Measurements from ENCODE around the gene MICALL1. TPM values are rescaled to one million over a fixed set of nuclear protein-coding genes. Genes with fewer than 3 reads are reported as not detected.

Gene MICALL1
- total and polyA plus RNA-seq, 9 of the 15 experiments (the other 6 are each of a cell fraction or from before 2014, with no cell fraction given), result 0.32 to 21.5 (median 6.1) TPM

DNA sequence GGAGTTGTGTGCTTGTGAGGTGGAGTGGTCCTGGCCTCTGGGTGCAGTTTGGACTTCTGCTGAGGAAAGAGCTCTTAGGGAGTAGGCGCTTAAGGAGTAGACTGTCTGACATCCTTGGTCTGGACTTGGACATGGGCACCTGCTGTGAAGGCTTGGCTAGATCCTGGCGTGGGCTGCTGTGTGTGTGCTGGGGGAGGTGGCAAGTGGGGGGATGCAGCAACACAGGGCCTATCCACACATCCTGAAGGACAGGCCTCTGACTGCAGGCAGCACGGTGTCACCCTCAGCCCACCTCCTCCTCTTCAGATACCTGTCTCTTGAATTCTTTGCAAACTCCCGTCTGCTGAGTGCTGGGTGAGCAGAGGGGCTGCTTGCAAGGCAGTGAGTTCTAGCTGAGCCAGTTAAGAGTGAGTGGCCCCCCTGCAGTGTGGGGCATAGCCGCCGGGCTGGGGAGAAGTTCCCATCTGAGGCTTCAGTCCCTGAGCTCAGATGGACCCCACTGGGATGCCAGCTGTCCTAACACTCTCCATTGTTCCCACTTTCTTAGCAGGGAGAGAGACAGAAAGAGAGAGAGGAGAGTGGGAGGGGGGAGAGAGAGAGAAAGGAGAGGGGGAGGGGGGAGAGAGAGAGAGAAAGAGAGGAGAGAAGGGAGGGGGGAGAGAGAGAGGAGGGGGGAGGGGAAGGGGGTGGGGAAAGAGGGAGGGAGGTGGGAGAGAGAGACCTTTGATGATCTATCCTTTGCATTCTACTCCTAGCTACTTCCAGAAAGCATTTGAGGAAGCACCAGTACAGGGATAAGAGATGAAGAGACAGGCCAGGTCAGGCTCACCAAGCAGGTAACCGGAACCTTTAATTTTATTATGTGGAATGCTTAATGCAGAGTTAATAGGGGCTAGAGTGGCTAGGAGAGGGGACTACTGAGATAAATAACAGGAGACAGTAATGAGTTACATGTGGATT is 65.7 kb downstream of the MICALL1 start:
- H3K9me3 ChIP-seq (replicated peaks; ENCODE audit: control insufficient read depth, insufficient read depth, low read depth, low read length), result no peaks in the 10 kb centered on the region
- no peaks in the 10 kb centered on the region for H3K9me1 ChIP-seq (ENCODE audit: control insufficient read depth, insufficient read depth, low read length)
- peaks cover 0 to 7% of the 10 kb centered on the region in 2 experiments; a peak in 2 of 5 replicates for H3K4me1 ChIP-seq (replicated peaks in 1 of 2; ENCODE audit: control insufficient read depth in 2 of 2, insufficient read depth in 2 of 2, low read length in 2 of 2)
- H3K27me3 ChIP-seq (ENCODE audit: control insufficient read depth in 2 of 2, insufficient read depth in 2 of 2, low read length in 2 of 2), result no peaks in the 10 kb centered on the region
- no peak overlapping the region for H3K4me2 ChIP-seq (ENCODE audit: insufficient read depth, low read length)
- H4K20me1 ChIP-seq (replicated peaks; ENCODE audit: control insufficient read depth, insufficient read depth, low read length), result no peaks in the 10 kb centered on the region
- H3K36me3 ChIP-seq (ENCODE audit: control insufficient read depth, insufficient read depth, low read length), result peaks cover 19% of the 10 kb centered on the region; the same call in 2 of the 3 replicates
- ChIA-PET POLR2A (interaction anchor here (1.3 kb wide), 1 partner anchor 17 kb away, joined by 3 read pairs; no protein-coding TSS in a partner anchor), CTCF (ENCODE audit: low intra/inter-chr PET ratio) (no interaction called here)
- in situ Hi-C loops (cut with MboI), result loop anchor here (10.0 kb wide), 1 partner anchor 427 kb away; no protein-coding TSS in a partner anchor
- no peak for FAIRE-seq
- peak overlapping the region in 1 of 2 experiments; percentile 74; a peak in 2 of 4 replicates for H3K9ac ChIP-seq (ENCODE audit: insufficient read depth in 1 of 2, low read depth in 2 of 2, low read length in 2 of 2)
- BruUV-seq (replicated peaks), result no TSS peak
- no peak for ATAC-seq
- H3K79me2 ChIP-seq (ENCODE audit: control insufficient read depth, insufficient read depth, low read length), result no peaks in the 10 kb centered on the region
- intact Hi-C loops (cut with micrococcal nuclease), result no loop called here
- no peak overlapping the region for H3K27ac ChIP-seq (ENCODE audit: extremely low read depth, low read depth, low read length)
- no peak overlapping the region for H2AFZ ChIP-seq (ENCODE audit: low read depth, low read length)
- WGBS (ENCODE audit: insufficient coverage, low coverage, missing lambda C conversion rate), result 82% methylated on average over 5 of the region's 7 CpGs
- DNase-seq (ENCODE audit: extremely low read depth in 1 of 4, low spot score in 3 of 4), result no peak
- TF ChIP-seq KLF16 (IDR thresholded peaks at IDR 0.05), result no peak
- no peak for TF ChIP-seq PML (IDR thresholded peaks at IDR 0.05; ENCODE audit: low read length)
- H3K4me3 ChIP-seq, result no peak overlapping the region

DNA sequence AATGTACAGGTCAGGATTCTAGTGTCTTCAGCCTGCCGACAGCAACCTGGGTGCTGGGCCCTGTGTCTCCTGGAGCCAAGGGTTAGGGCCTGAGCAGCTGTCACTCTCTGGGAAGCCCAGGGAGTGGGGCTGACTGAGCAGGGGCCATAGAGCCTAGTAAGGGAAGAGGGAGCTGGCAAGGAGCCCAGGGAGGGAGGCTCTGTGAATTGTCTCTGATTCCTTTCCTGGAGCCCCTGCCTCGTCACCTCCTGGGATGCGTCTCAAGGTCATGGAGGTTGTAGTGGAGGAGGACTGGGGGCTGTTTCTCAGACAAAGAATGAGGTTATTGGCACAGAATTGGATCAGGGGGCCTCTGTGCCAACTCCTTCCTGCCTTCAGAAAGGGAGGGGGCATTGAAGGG is 66.4 kb downstream of the MICALL1 start:
- no TSS peak for BruUV-seq (replicated peaks)
- CTCF ChIA-PET (ENCODE audit: low intra/inter-chr PET ratio), result no interaction called here
- WGBS (ENCODE audit: insufficient coverage, low coverage, missing lambda C conversion rate), result 67% methylated on average over 3 of the region's 3 CpGs
- Histone ChIP-seq H4K20me1 (replicated peaks; ENCODE audit: control insufficient read depth, insufficient read depth, low read length) (no peaks in the 10 kb centered on the region), H3K9me3 (replicated peaks; ENCODE audit: control insufficient read depth, insufficient read depth, low read depth, low read length) (no peaks in the 10 kb centered on the region), H3K4me1 (replicated peaks in 1 of 2; ENCODE audit: control insufficient read depth in 2 of 2, insufficient read depth in 2 of 2, low read length in 2 of 2) (peaks cover 0 to 7% of the 10 kb centered on the region in 2 experiments; a peak in 2 of 5 replicates), H3K27ac (ENCODE audit: extremely low read depth, low read depth, low read length) (no peak overlapping the region), H3K4me2 (ENCODE audit: insufficient read depth, low read length) (no peak overlapping the region), H3K9ac (ENCODE audit: insufficient read depth in 1 of 2, low read depth in 2 of 2, low read length in 2 of 2) (no peak overlapping the region; a peak in 1 of 4 replicates), H3K9me1 (ENCODE audit: control insufficient read depth, insufficient read depth, low read length) (no peaks in the 10 kb centered on the region), H2AFZ (ENCODE audit: low read depth, low read length) (no peak overlapping the region), H3K4me3 (no peak overlapping the region), H3K27me3 (ENCODE audit: control insufficient read depth in 2 of 2, insufficient read depth in 2 of 2, low read length in 2 of 2) (no peaks in the 10 kb centered on the region), H3K79me2 (ENCODE audit: control insufficient read depth, insufficient read depth, low read length) (no peaks in the 10 kb centered on the region), H3K36me3 (ENCODE audit: control insufficient read depth, insufficient read depth, low read length) (peaks cover 12% of the 10 kb centered on the region; the same call in 1 of the 3 replicates)
- TF ChIP-seq ZNF57 (CRISPR knock-in tag; IDR thresholded peaks at IDR 0.05) (no peak), NFIC (IDR thresholded peaks at IDR 0.05) (peak; percentile 26)
- POLR2A ChIA-PET, result no interaction called here
- FAIRE-seq (no peak), ATAC-seq (no peak), DNase-seq (ENCODE audit: extremely low read depth in 1 of 4, low spot score in 3 of 4) (no peak)
- intact Hi-C loops (cut with micrococcal nuclease) (no loop called here), in situ Hi-C loops (cut with MboI) (loop anchor here (10.0 kb wide), 1 partner anchor 428 kb away; no protein-coding TSS in a partner anchor)

Data from K562 (cell line).